ENCODE data around the gene TMEM236. TPM values are rescaled to one million over a fixed set of nuclear protein-coding genes. Genes with fewer than 3 reads are reported as not detected.
A peak's percentile ranks its signal among the peaks of the same experiment; 100 is the strongest.

Gene TMEM236
- total and polyA plus RNA-seq, 5 donors from 2014 or later, result 0.10 to 0.15 (median 0.13) TPM; not detected in 2

GRCh38 chr10:17789396-17789795, 37.4 kb downstream of the TMEM236 start:
- H3K27ac Mint-ChIP-seq, result no peak overlapping the region
- no peaks in the 10 kb centered on the region for H3K27me3 Mint-ChIP-seq
- H3K9me3 Mint-ChIP-seq, result no peaks in the 10 kb centered on the region
- Histone ChIP-seq H3K4me3 (ENCODE audit: low read depth, low read length) (no peak overlapping the region), H3K4me1 (ENCODE audit: control insufficient read depth, insufficient read depth, low read length, poor library complexity, severe bottlenecking) (no peaks in the 10 kb centered on the region), H3K36me3 (ENCODE audit: control insufficient read depth, insufficient read depth, low read length) (no peaks in the 10 kb centered on the region), H3K27me3 (ENCODE audit: control insufficient read depth, insufficient read depth, low read length) (no peaks in the 10 kb centered on the region), H3K27ac (ENCODE audit: insufficient read depth, low read length, poor library complexity, severe bottlenecking) (no peak overlapping the region), H3K9me3 (ENCODE audit: control insufficient read depth in 2 of 2, low read length in 2 of 2) (no peaks in the 10 kb centered on the region)
- H3K36me3 Mint-ChIP-seq, result no peaks in the 10 kb centered on the region
- ATAC-seq (ENCODE audit: low read depth in 2 of 2) (no peak), DNase-seq (no peak)
- no peak overlapping the region for H3K4me3 Mint-ChIP-seq
- H3K4me1 Mint-ChIP-seq, result peaks cover 4 to 9% (median 6%) of the 10 kb centered on the region in 4 donors

GRCh38 chr10:17790651-17791050, 38.6 kb downstream of the TMEM236 start:
- H3K27me3 Mint-ChIP-seq, result no peaks in the 10 kb centered on the region
- H3K36me3 Mint-ChIP-seq, result no peaks in the 10 kb centered on the region
- no peaks in the 10 kb centered on the region for H3K9me3 ChIP-seq (ENCODE audit: control insufficient read depth in 2 of 2, low read length in 2 of 2)
- H3K4me3 ChIP-seq (ENCODE audit: low read depth, low read length), result no peak overlapping the region
- no peak for ATAC-seq (ENCODE audit: low read depth in 2 of 2)
- no peaks in the 10 kb centered on the region for H3K4me1 ChIP-seq (ENCODE audit: control insufficient read depth, insufficient read depth, low read length, poor library complexity, severe bottlenecking)
- DNase-seq, result no peak
- no peak overlapping the region for H3K27ac ChIP-seq (ENCODE audit: insufficient read depth, low read length, poor library complexity, severe bottlenecking)
- no peak overlapping the region for H3K27ac Mint-ChIP-seq
- no peak overlapping the region for H3K4me3 Mint-ChIP-seq
- no peaks in the 10 kb centered on the region for H3K27me3 ChIP-seq (ENCODE audit: control insufficient read depth, insufficient read depth, low read length)
- no peaks in the 10 kb centered on the region for H3K9me3 Mint-ChIP-seq
- peaks cover 4 to 9% (median 6%) of the 10 kb centered on the region in 4 donors for H3K4me1 Mint-ChIP-seq
- H3K36me3 ChIP-seq (ENCODE audit: control insufficient read depth, insufficient read depth, low read length), result no peaks in the 10 kb centered on the region

GRCh38 chr10:17792991-17793390, 41.0 kb downstream of the TMEM236 start:
- H3K4me1 Mint-ChIP-seq, result peaks cover 4 to 9% (median 6%) of the 10 kb centered on the region in 4 donors
- no peak overlapping the region for H3K27ac Mint-ChIP-seq
- no peaks in the 10 kb centered on the region for H3K27me3 ChIP-seq (ENCODE audit: control insufficient read depth, insufficient read depth, low read length)
- no peaks in the 10 kb centered on the region for H3K27me3 Mint-ChIP-seq
- ATAC-seq (ENCODE audit: low read depth in 2 of 2) (no peak), DNase-seq (peak in 1 of 3 donors; percentile 12)
- no peak overlapping the region for H3K4me3 ChIP-seq (ENCODE audit: low read depth, low read length)
- H3K9me3 Mint-ChIP-seq, result no peaks in the 10 kb centered on the region
- no peak overlapping the region for H3K4me3 Mint-ChIP-seq
- H3K4me1 ChIP-seq (ENCODE audit: control insufficient read depth, insufficient read depth, low read length, poor library complexity, severe bottlenecking), result no peaks in the 10 kb centered on the region
- H3K9me3 ChIP-seq (ENCODE audit: control insufficient read depth in 2 of 2, low read length in 2 of 2), result no peaks in the 10 kb centered on the region
- H3K36me3 ChIP-seq (ENCODE audit: control insufficient read depth, insufficient read depth, low read length), result no peaks in the 10 kb centered on the region
- no peak overlapping the region for H3K27ac ChIP-seq (ENCODE audit: insufficient read depth, low read length, poor library complexity, severe bottlenecking)
- peaks cover 3% of the 10 kb centered on the region for H3K36me3 Mint-ChIP-seq

- H3K27me3 Mint-ChIP-seq, result no peaks in the 10 kb centered on the region
- H3K9me3 ChIP-seq (ENCODE audit: control insufficient read depth in 2 of 2, low read length in 2 of 2), result no peaks in the 10 kb centered on the region
- H3K4me3 Mint-ChIP-seq, result no peak overlapping the region
- H3K4me1 Mint-ChIP-seq, result peaks cover 4 to 9% (median 6%) of the 10 kb centered on the region in 4 donors
- DNase-seq, result no peak
- H3K4me3 ChIP-seq (ENCODE audit: low read depth, low read length), result no peak overlapping the region
- H3K4me1 ChIP-seq (ENCODE audit: control insufficient read depth, insufficient read depth, low read length, poor library complexity, severe bottlenecking), result no peaks in the 10 kb centered on the region
- no peaks in the 10 kb centered on the region for H3K27me3 ChIP-seq (ENCODE audit: control insufficient read depth, insufficient read depth, low read length)
- no peaks in the 10 kb centered on the region for H3K9me3 Mint-ChIP-seq
- H3K27ac Mint-ChIP-seq, result no peak overlapping the region
- H3K36me3 ChIP-seq (ENCODE audit: control insufficient read depth, insufficient read depth, low read length), result no peaks in the 10 kb centered on the region
- ATAC-seq (ENCODE audit: low read depth in 2 of 2), result no peak
- no peak overlapping the region for H3K27ac ChIP-seq (ENCODE audit: insufficient read depth, low read length, poor library complexity, severe bottlenecking)
- peaks cover 3% of the 10 kb centered on the region for H3K36me3 Mint-ChIP-seq
Observed at GRCh38 chr10:17793823-17794644, 42.0 kb downstream of the TMEM236 start.

GRCh38 chr10:17795083-17795482, 43.1 kb downstream of the TMEM236 start:
- H3K36me3 ChIP-seq (ENCODE audit: control insufficient read depth, insufficient read depth, low read length), result no peaks in the 10 kb centered on the region
- H3K4me1 ChIP-seq (ENCODE audit: control insufficient read depth, insufficient read depth, low read length, poor library complexity, severe bottlenecking), result no peaks in the 10 kb centered on the region
- DNase-seq, result no peak
- H3K27ac ChIP-seq (ENCODE audit: insufficient read depth, low read length, poor library complexity, severe bottlenecking), result no peak overlapping the region
- Mint-ChIP-seq H3K27ac (no peak overlapping the region), H3K4me1 (peaks cover 4 to 9% (median 6%) of the 10 kb centered on the region in 4 donors), H3K4me3 (no peak overlapping the region), H3K36me3 (peaks cover 3% of the 10 kb centered on the region), H3K9me3 (no peaks in the 10 kb centered on the region), H3K27me3 (no peaks in the 10 kb centered on the region)
- ATAC-seq (ENCODE audit: low read depth in 2 of 2), result no peak
- H3K4me3 ChIP-seq (ENCODE audit: low read depth, low read length), result no peak overlapping the region
- H3K9me3 ChIP-seq (ENCODE audit: control insufficient read depth in 2 of 2, low read length in 2 of 2), result no peaks in the 10 kb centered on the region
- no peaks in the 10 kb centered on the region for H3K27me3 ChIP-seq (ENCODE audit: control insufficient read depth, insufficient read depth, low read length)

GRCh38 chr10:17795813-17796594, 44.0 kb downstream of the TMEM236 start:
- no peak for DNase-seq
- Histone ChIP-seq H3K36me3 (ENCODE audit: control insufficient read depth, insufficient read depth, low read length) (no peaks in the 10 kb centered on the region), H3K27me3 (ENCODE audit: control insufficient read depth, insufficient read depth, low read length) (no peaks in the 10 kb centered on the region), H3K4me3 (ENCODE audit: low read depth, low read length) (no peak overlapping the region), H3K27ac (ENCODE audit: insufficient read depth, low read length, poor library complexity, severe bottlenecking) (no peak overlapping the region), H3K4me1 (ENCODE audit: control insufficient read depth, insufficient read depth, low read length, poor library complexity, severe bottlenecking) (no peaks in the 10 kb centered on the region), H3K9me3 (ENCODE audit: control insufficient read depth in 2 of 2, low read length in 2 of 2) (no peaks in the 10 kb centered on the region)
- Mint-ChIP-seq H3K4me1 (peaks cover 4 to 9% (median 8%) of the 10 kb centered on the region in 4 donors), H3K4me3 (no peak overlapping the region), H3K9me3 (no peaks in the 10 kb centered on the region), H3K27me3 (no peaks in the 10 kb centered on the region), H3K36me3 (peaks cover 3% of the 10 kb centered on the region), H3K27ac (no peak overlapping the region)
- ATAC-seq (ENCODE audit: low read depth in 2 of 2), result no peak

- Mint-ChIP-seq H3K4me3 (peak overlapping the region in 3 of 4 donors; percentile 26 to 77 (median 59)), H3K27ac (no peak overlapping the region)
- no peak for ATAC-seq (ENCODE audit: low read depth in 2 of 2)
Observed at GRCh38 chr10:17801507-17801906, 49.5 kb downstream of the TMEM236 start.

More at GRCh38 chr10:17801507-17801906, 49.5 kb downstream of the TMEM236 start:
- H3K27ac ChIP-seq (ENCODE audit: insufficient read depth, low read length, poor library complexity, severe bottlenecking), result no peak overlapping the region
- no peaks in the 10 kb centered on the region for H3K36me3 ChIP-seq (ENCODE audit: control insufficient read depth, insufficient read depth, low read length)
- Mint-ChIP-seq H3K36me3 (no peaks in the 10 kb centered on the region), H3K4me1 (peaks cover 0 to 8% (median 4%) of the 10 kb centered on the region in 4 donors), H3K27me3 (peaks cover 6% of the 10 kb centered on the region), H3K9me3 (peaks cover 0 to 3% (median 0%) of the 10 kb centered on the region in 7 donors)
- DNase-seq, result no peak
- H3K4me3 ChIP-seq (ENCODE audit: low read depth, low read length), result no peak overlapping the region
- H3K27me3 ChIP-seq (ENCODE audit: control insufficient read depth, insufficient read depth, low read length), result no peaks in the 10 kb centered on the region
- H3K4me1 ChIP-seq (ENCODE audit: control insufficient read depth, insufficient read depth, low read length, poor library complexity, severe bottlenecking), result no peaks in the 10 kb centered on the region
- H3K9me3 ChIP-seq (ENCODE audit: control insufficient read depth in 2 of 2, low read length in 2 of 2), result no peaks in the 10 kb centered on the region

All from CD4-positive, CD25-positive, alpha-beta regulatory T cell (primary cell).